NCI-H1694 (cell line): Measurements from ENCODE around the gene CXCL1.
"Not testable (repeated sequence)": the region's sequence is repeated elsewhere in the genome, so short reads cannot be mapped to it uniquely, and the experiment has no call there.

Experiments used
- DNase-seq: peaks from one replicate; lab custom pipeline; 2025; lab: John Stamatoyannopoulos, UW

CXCL1 gene

DNA sequence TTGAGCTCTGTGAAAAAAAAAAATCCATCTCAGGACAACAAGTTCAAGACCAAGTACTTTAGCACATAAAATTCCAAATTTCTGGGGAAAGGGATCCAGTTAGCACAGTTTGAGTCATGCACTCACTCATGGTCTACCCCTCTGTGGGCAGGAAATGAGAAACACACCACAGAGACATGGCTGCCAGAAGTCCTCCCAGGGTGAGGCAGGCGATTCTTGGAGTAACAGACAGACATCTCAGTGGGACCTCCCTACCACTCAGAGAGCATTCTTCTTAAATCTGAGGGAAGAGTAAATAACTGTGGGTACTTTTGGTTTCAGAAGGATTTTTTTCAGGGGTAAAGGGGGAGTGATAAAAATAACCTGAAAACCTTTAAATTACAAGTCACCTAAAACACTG is 14.1 kb downstream of the CXCL1 start:
- no peak for DNase-seq

DNA sequence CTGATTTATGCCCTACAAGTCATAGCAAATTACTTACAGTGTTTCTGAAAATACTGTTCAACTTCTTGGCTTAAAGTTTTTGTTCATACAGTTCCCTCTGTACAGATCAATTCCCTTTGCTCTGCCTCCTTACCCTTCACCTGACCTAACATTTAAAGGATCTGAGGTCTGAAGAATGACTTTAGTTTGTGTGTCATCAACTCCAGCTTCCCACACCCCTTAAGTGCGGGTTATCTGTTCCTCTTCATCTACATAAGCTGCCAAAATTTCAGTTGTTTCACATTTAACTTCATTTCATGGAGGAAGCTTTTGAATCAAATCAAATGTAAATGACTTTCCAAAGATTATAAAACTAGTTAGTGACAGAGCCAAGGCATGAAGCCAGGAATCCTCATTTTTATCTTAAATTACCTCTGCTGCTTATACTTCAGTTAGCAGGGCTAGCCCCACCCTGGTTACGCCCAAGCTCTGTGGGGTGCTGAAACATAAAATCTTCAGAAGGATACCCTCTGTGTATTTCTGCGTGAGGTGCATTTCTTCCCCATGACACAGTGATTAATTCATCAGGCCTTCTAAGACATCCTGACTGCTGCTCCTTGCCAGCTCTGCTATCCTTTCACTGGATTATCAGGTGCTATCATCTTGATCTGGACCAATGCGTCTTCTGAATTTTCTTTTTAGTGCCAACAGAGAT is 16.5 kb downstream of the CXCL1 start:
- DNase-seq, result no peak

DNA sequence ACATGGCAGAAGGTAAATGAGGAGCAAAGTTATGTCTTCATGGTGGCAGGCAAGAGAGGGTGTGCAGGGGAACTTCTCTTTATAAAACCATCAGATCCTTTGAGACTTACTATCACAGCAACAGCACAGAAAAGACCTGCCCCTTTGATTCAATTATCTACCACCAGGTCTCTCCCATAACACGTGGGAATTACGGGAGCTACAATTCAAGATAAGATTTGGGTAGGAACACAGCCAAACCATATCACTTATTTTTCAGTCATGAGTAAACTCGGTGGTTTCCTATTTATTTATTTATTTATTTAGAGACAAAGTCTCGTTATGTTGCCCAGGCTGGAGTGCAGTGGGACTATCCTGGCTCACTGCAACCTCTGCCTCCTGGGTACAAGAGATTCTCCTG is 22.1 kb downstream of the CXCL1 start:
- DNase-seq, result no peak

DNA sequence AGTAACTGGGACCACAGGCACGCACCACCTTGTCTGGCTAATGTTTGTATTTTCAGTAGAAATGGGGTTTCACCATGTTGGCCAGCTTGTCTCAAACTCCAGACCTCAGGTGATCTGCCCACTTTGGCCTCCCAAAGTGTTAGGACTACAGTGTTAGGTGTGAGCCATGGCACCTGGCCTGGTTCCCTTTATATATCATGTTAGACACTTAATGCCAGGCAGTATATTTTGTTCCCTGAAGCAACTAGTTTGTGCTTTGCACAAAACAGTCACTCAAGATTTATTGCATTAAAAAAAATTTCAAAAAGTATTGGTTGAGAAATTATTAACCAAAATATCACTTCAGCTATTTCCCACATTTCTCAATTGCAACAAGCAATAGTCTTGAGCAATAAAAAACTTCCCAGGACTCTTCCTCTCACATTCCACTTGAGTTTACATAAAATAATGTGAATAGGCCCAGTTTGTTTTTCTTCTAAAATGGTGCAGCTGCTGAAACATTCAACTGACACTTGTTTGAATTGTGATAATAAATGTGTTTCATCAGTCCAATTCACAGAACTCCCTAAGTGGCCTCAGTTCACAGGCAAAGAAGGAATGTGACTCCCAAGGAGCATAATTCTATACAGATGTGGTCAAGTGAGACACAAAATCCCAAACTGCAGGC is 22.7 kb downstream of the CXCL1 start:
- no peak for DNase-seq

DNA sequence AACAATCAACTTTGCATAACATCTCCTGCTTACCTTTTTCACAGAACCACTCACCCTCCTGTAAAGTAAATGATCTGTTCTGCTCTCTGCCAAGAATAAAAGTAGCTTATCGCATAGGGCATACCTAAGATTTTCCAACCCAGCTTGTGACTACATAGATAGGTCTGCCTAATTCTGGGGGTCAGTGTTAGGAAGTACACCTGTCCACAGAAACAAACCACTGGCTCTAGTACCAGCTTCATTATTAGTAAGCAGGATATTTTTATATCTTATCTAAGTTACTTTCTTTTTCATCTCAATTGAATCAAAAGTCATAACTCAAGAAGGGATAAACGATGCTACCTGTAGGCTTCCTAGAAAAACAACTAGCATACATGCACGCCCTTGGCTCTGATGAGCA is 23.8 kb downstream of the CXCL1 start:
- DNase-seq, result no peak

DNA sequence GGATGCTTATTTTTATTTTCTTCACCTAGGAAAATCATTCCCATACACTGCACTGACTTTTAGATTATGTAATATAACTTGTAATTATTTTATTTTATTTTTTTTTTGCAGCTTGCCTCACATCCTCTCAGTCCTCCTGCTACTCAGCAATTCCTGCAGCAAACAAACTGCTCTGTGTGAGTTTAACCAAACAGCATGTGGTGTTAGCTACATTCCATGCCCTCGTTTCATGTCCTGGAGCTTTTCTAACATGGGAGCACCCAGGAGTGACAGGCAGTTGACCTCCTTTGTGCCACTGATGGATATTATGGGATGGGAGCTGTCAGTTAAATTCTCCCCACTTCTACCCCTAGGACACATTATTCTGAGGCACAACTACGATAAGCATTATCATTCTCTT is 24.8 kb downstream of the CXCL1 start:
- no peak for DNase-seq

DNA sequence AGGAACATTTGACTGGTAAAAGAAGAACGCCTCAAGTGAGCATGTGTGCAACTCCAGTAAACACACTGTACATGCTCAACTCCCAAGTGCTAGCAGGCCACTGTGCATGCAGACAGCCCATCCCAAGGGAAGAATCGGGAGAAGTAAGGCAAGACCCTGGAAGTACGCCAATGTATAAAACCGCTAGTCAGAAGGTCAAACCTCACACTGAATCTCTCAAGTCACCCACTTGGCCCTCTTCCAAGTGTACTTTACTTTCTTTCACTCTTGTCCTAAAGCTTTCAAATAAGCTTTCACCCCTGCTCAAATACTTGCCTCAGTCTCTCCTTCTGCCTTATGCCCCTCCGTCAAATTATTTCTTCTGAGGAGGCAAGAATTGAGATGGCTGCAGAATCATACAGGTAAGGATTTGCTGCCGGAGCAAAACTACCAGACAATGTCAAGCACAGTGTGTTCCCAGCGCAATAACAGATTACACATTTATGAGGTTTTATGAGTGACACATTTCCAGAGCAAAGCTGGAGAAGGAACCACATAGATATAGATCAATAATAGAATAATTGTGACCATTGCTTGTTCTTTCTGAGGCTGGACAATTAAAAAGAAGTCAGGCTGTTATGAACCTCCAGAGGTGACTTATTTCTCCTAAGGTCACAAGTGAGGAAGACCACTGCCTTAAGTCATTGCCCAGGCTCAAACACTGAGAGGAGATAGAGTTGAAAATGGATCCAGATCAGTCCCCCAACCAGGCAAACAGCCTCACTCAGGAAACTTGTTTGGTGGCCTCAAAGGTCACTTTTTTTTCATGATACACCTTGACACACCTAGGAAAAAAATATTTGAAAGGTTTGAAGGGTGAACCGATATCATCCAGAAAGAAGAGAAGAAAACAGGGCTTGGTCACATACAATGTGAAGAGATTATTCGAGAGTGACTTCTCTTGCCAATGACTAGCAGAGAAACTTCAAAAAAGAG is 26.3 kb downstream of the CXCL1 start:
- no peak for DNase-seq

DNA sequence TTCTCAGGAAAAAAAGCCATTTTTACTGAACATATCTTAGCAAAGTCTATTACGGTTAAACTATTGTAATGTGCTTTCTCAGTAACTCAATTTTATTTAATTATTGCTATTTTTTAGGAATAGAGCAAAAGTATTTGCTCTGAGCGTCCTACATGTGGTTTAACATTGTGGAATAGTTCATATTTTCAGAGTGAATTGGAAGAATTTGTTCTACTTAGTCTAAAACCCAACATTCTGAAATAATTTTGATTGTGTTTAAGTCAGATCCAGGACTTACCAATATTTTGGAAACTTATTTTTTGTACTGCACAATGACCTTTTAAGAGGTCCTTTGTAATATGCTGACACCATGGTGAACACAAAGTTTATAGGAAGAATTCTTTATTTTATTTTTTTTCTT is 27.2 kb downstream of the CXCL1 start:
- DNase-seq, result no peak

DNA sequence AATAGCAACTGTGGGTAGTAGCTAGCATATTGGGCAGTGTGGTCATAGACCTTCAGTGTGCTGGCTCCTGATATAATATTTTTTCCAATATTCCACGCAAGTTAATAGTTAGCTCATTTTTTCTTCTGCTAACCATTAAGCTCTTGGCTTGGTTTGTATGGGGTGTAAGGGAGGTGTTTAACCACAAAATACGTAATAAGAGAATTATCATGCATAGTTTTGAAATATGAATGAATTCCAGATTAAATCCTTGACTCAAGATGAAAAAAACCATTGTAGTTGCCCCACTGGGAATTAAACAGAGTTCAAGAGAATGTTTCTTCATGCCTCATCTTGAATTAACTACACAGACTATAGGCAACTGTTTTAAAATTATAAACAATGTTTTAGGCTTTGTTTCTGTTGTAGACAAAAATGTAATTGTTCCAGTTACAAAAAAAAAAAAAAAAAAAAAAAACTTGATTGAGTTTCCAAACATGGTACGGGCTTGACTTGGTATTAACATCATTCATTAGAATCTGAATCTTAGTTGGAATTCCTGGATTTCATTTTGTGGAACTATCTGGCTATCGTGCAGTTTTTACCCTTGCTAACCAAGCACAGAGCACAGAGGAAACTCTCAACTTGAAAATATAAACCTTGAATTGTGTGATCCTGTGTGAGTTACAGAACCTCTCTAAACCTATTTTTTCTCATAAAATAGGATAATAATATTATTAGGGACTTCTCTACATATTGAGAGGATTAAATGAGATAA is 28.4 kb downstream of the CXCL1 start:
- DNase-seq, result no peak

DNA sequence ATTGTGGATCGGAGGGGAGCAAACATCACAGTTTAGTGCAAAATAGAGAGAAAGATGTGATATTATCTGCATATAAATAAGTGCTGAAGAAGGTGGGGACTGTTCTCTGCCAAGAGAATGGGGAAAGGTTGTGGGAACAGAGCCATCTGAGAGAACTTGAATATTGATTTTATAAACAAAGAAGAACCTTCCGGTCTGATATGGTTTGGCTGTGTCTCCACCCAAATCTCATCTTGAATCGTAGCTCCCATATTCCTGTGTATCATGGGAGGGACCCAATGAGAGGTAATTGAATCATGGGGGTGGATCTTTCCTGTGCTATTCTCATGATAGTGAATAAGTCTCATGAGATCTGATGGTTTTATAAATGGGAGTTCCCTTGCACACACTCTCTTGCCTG is 30.1 kb downstream of the CXCL1 start:
- not testable (repeated sequence) for DNase-seq

DNA sequence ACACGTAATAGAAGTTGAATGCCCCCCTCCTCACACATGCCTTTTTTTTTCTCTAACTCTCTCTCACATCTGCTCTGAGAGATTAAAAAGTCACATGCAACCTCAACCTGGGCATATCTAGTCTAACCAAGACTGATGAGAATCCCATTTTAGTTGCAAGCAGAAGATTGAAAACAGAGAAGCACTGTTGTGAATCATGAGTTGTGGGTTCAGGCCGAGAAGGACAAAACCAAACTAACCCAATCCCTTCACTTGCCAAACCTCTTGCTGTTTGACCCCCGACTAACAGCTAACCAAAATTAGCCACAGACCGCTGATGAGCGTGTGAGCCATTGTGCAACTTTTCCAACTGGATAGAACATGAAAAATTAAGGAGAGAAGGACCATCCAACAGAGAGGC is 31.8 kb downstream of the CXCL1 start:
- no peak for DNase-seq

DNA sequence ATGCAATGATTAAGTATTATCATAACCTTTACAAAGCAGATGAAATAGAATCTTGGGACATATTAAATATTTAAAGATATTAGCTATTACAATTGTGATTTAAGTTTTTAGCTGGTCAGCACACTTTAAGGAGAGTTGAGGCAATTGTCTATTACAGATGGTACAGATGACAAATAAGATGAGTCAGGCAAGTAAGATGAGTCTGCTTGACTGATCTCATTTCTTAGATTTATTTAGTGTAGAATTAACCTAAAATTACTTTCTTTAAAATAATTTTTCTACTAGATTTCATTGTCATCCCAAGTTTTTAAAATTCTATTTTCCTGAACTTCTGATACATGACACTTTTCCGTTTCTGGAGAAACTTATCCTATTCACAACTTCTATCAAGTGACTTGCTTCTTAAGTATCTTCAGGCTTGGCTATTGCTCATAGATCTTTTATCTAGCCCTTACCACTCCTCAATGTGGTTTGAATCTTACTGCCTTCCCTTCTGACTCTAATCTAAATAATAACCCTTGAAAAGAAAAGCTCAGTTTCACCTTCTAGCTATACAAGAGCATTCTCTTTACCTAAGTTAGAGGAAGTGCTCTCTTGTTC is 32.9 kb downstream of the CXCL1 start:
- no peak for DNase-seq

DNA sequence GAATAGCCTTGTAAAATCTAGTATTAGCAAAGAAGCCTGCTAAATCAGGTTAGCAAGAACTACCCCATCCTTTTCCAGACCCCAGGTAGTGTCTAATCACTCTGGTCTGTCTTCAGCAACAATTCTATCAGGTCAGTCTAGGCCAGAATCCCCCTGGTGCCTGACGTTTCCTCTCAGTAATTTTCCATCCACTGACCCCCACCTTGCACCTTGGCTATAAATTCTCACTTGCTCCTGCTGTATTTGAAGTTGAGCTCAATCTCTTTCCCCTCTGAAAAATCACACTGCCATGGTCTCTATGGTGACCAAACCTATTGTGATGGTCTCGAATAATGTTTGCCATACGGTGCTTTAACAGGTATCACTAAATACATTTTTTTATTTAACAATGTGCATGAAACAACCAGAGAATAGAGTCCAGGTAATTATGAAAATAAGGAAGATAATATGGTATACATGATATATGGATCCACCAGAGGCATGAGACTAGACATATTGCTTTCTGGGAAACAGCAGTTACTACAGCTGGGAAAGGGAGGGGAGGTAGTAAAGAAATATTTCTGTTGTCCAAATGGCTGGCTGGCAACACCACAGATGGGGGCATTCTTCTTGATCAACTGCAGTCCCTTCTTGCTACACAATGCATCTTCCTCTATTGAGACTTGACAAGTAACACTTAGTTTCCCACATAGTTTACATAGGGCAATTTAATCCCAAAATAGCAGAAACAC is 33.8 kb downstream of the CXCL1 start:
- no peak for DNase-seq

DNA sequence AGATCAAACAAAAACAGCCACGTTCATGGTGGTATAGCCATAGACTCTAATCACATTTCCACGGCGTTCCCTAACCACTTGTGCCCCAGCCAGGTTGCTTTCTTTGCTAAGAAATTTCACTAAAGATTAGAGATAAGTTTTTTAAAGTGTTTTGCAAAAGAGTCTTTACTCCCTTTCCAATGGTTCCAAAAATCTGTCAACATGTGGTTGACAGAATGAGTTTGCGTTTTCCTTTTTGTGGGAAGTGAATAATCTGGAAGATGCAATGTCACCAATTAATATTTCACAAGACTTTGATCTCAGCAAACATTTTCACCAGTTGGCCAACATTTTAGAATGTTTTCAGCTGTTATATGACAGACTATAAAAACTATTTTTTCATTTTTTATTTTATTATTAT is 35.3 kb downstream of the CXCL1 start:
- DNase-seq, result no peak

DNA sequence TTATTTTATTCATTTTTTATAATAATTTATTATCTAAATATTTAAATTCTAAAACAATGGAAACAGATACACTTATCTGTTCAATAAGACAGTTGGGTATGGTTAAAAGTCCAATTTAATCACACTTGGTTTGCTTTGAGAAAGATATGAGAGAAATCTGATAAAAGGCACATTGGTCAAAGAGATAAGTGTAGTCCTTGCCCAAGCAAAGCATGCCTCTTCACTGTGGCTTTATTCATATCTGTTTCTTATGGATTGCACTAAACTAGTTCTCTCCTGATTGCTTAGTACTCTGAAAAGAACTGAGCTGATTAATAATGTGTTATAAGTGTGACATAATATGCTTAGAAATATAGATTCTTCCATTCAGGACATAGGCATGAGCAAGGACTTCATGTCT is 39.8 kb downstream of the CXCL1 start:
- no peak for DNase-seq

DNA sequence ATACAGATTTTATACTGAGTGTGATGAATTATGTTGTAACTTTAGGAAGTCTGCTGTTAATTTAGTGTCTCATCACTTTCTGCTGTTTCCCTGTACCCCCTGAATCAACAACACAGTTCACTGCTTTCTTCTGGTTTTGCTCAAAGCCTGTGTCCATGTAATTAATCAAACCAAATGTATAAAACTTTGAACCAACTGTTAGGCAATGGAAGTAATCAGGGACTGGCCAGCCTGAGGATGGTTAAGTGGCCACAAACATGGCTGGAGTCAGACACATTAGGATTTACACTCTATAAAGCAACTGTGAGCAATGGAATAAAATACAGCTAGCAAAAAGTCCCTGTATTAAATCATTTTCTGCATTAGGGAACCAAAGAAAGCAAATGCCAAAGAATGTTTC is 42.6 kb downstream of the CXCL1 start:
- DNase-seq, result no peak

DNA sequence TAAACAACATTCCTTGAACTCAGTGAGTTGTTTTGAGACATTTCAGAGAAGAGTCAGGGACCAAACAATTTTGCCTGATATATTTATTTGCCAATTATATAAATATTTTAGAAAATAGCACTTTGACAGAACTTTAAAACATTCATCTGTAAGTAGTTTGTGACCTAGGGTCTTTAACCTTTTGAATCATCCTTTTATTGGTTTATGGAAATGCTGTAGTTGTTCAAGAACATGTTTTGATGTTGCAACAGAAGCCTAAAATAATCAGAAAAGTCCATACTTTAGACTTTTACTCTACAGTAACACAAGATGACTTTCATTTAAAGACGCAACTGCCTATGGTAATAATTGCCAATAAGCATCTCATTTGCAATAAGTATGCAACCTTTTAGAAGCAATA is 43.0 kb downstream of the CXCL1 start:
- DNase-seq, result no peak

DNA sequence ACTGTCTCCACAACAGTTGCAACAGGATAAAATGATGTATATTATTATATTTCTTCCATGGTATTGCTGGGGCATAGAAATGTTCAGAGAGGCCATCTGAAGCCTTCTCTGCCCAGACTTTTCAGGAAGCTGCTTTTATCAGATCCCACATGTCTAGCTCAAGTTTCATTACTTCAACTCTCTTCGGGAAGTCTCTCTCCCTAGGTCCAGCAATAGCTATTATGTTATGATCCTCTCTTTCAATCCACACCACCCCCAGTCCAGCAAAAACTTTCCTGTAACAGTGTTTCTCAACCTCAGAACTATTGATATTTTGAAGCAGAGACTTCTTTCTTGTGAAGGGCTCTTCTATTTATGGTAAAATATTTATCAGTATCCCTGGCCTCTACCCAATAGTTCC is 44.9 kb downstream of the CXCL1 start:
- DNase-seq, result no peak

DNA sequence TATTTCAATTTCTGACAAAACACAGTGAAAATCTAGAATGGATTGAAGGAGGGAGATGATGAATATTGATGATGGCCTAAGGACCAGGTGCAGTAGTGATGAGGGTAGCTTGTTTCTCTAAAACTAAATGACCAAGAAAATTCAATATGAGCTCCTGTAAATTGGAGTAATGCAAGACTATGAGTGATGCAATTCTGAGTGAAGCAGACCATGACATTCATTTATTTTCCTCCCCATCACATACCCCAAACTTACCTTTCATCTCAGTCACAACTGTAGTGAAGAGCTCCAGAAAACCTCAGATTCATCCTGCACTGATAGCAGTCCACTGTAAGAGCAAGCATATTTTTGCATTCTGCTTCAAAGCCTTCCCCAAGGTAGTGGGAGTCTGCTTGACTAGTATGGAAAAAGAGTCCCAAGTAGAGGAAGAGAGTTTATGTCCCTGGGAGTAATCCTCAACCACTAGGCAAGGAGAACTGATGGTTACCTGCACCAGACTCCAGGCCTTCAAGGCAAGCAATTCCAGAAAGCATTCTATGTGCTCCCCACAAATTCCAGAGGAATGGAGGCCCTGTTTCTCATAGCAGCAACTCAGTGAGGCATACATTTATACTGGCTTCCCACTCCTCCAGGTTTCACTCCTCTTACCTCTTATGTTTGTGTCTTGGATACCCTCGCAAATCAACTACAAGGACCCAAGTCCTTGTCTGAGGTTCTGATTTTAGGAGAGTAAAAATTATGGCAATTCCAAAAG is 47.2 kb downstream of the CXCL1 start:
- DNase-seq, result no peak

DNA sequence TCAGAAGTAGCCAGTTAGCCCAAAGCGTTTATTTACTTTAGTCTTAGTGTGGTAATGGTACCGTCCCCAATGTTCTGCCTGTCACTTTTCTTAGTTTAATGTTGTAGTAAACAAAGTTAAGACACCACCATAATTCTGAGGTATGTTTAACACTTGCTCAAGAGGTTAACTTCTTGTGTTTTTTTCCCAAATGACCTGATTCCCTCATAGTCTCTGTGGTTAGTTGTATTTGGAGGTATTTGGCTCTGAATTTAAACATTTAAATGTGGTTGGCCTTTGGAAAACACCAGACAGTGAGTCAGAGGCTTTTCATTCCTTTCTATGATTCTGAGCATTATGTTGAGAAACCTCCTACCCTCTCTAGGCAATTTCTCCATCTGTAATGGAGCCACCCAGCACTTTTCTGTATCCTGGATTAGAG is 47.9 kb downstream of the CXCL1 start:
- DNase-seq, result no peak
